DOHH2 (cell line): ENCODE measurements around the gene TOGARAM1.

Source experiments
- CTCF ChIP-seq: fragments of 200-600 bp; sonication (generic); IDR thresholded peaks from one replicate; pipeline ENCODE4 v1.5.1; 2014; ENCODE audit warnings: antibody characterized with exemption, mild to moderate bottlenecking, low read depth, low read length; ENCODE audit not compliant: poor library complexity, severe bottlenecking
- EZH2phosphoT487 ChIP-seq: fragments of 200-600 bp; sonication (generic); IDR thresholded peaks from 2 replicates; pipeline ENCODE4 v1.6.1; 2017; ENCODE audit warnings: borderline replicate concordance, mild to moderate bottlenecking, antibody characterized with exemption, low read length, moderate library complexity, mixed read lengths

DNA sequence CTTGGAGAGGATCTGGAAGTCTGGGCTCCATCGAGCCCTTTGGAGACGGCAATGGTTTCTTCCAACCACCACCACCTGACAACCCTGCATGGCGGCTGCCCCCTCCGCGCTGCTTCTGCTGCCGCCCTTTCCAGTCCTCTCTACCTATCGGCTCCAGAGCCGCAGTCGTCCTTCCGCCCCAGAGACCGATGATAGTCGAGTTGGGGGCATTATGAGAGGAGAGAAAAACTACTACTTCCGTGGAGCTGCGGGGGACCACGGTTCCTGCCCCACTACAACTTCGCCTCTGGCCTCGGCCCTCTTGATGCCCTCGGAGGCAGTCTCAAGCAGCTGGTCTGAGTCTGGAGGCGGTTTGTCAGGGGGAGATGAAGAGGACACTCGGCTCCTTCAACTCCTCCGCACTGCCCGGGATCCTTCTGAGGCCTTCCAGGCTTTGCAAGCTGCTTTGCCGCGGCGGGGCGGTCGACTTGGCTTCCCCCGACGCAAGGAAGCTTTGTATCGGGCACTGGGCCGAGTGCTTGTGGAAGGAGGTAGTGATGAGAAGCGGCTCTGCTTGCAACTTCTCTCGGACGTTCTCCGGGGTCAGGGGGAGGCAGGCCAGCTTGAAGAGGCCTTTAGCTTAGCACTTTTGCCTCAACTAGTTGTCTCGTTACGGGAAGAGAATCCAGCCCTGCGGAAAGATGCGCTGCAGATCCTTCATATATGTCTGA is 499 bp downstream of the TOGARAM1 start:
- no peak for TF ChIP-seq EZH2phosphoT487
- TF ChIP-seq CTCF = no peak
